HUES64 (cell line): ENCODE data around the gene USP7.
"Not testable (repeated sequence)": the region's sequence is repeated elsewhere in the genome, so short reads cannot be mapped to it uniquely, and the experiment has no call there.

Source experiments
- H3K27ac ChIP-seq: 2 replicates; pipeline ENCODE4 v1.7.0; 2013; ENCODE audit warnings: low read depth, low read length, inconsistent platforms
- H3K27me3 ChIP-seq: 2 replicates; pipeline ENCODE4 v1.6.1; 2013; ENCODE audit warnings: mild to moderate bottlenecking, low read length; ENCODE audit not compliant: insufficient read depth
- H3K36me3 ChIP-seq: 2 replicates; pipeline ENCODE4 v1.6.1; 2013; ENCODE audit warnings: mild to moderate bottlenecking, low read length; ENCODE audit not compliant: insufficient read depth
- H3K4me1 ChIP-seq: 2 replicates; pipeline ENCODE4 v1.6.1; 2013; ENCODE audit warnings: mild to moderate bottlenecking, low read length, moderate library complexity; ENCODE audit not compliant: insufficient read depth
- H3K4me3 ChIP-seq: 2 replicates; pipeline ENCODE4 v1.5.1; 2013; ENCODE audit warnings: mild to moderate bottlenecking, low read length, moderate library complexity
- H3K9ac ChIP-seq: 2 replicates; pipeline ENCODE4 v1.6.1; 2013; ENCODE audit warnings: mild to moderate bottlenecking, low read depth, low read length
- H3K9me3 ChIP-seq: 2 replicates; pipeline ENCODE4 v1.6.1; 2013; ENCODE audit warnings: low read depth, low read length; ENCODE audit not compliant: insufficient read depth
- WGBS: fragments of 150-250, 120-280 bp; methylation state at CpG from one replicate; pipeline ENCODE4 v1.1.7; 2013; ENCODE audit warnings: missing lambda C conversion rate; 5-methylcytosine and 5-hydroxymethylcytosine counted together

The USP7 gene

GRCh38 chr16:8885674-8886592 is 77.8 kb downstream of the USP7 start:
- H3K27me3 ChIP-seq: no peaks in the 10 kb centered on the region
- H3K4me3 ChIP-seq: no peak overlapping the region
- H3K9ac ChIP-seq: no peak overlapping the region
- WGBS: 42% methylated on average over 20 of the region's 20 CpGs
- H3K4me1 ChIP-seq: peaks cover 11% of the 10 kb centered on the region; the same call in 1 of the 2 replicates
- H3K9me3 ChIP-seq: no peaks in the 10 kb centered on the region
- H3K27ac ChIP-seq: no peak overlapping the region
- peaks cover 22% of the 10 kb centered on the region for H3K36me3 ChIP-seq

- Histone ChIP-seq H3K4me1 (peaks cover 18% of the 10 kb centered on the region; the same call in 1 of the 2 replicates), H3K27me3 (no peaks in the 10 kb centered on the region), H3K36me3 (peaks cover 5% of the 10 kb centered on the region; the same call in 1 of the 2 replicates), H3K9ac (no peak overlapping the region), H3K27ac (no peak overlapping the region), H3K4me3 (no peak overlapping the region), H3K9me3 (no peaks in the 10 kb centered on the region)
- WGBS: 93% methylated on average over 17 of the region's 17 CpGs
Measured at GRCh38 chr16:8882725-8883377, 80.9 kb downstream of the USP7 start.

GRCh38 chr16:8882041-8882617 is 81.6 kb downstream of the USP7 start, which contains the start of gene LITAFD:
Gene LITAFD (plus strand): TSS chr16:8882351. CDS start chr16:8884356, 2,005 bp downstream.
- Histone ChIP-seq H3K36me3 (peaks cover under 1% of the 10 kb centered on the region; the same call in 1 of the 2 replicates), H3K4me3 (no peak within 1 kb of the TSS), H3K9ac (no peak within 1 kb of the TSS), H3K4me1 (peaks cover 18% of the 10 kb centered on the region; the same call in 1 of the 2 replicates), H3K9me3 (no peaks in the 10 kb centered on the region), H3K27ac (no peak within 1 kb of the TSS), H3K27me3 (no peaks in the 10 kb centered on the region)
- WGBS: 90% methylated on average over 10 of the region's 10 CpGs

GRCh38 chr16:8880839-8881510 is 82.7 kb downstream of the USP7 start:
- Histone ChIP-seq H3K36me3 (no peaks in the 10 kb centered on the region), H3K9ac (no peak overlapping the region), H3K27me3 (no peaks in the 10 kb centered on the region), H3K9me3 (no peaks in the 10 kb centered on the region), H3K27ac (no peak overlapping the region), H3K4me3 (no peak overlapping the region), H3K4me1 (peaks cover 11% of the 10 kb centered on the region; the same call in 1 of the 2 replicates)
- WGBS: 94% methylated on average over 8 of the region's 8 CpGs

- WGBS: 70% methylated on average over 5 of the region's 6 CpGs
- H3K4me1 ChIP-seq: peaks cover 7% of the 10 kb centered on the region; the same call in 1 of the 2 replicates
- no peak overlapping the region for H3K27ac ChIP-seq
- no peaks in the 10 kb centered on the region for H3K36me3 ChIP-seq
- no peak overlapping the region for H3K4me3 ChIP-seq
- H3K9ac ChIP-seq: no peak overlapping the region
- H3K9me3 ChIP-seq: no peaks in the 10 kb centered on the region
- H3K27me3 ChIP-seq: no peaks in the 10 kb centered on the region
Measured at GRCh38 chr16:8878523-8878911, 85.2 kb downstream of the USP7 start.

- H3K27me3 ChIP-seq: no peaks in the 10 kb centered on the region
- no peaks in the 10 kb centered on the region for H3K9me3 ChIP-seq
- no peaks in the 10 kb centered on the region for H3K36me3 ChIP-seq
- no peak overlapping the region for H3K27ac ChIP-seq
- H3K4me1 ChIP-seq: peaks cover 7% of the 10 kb centered on the region; the same call in 1 of the 2 replicates
- H3K9ac ChIP-seq: no peak overlapping the region
- WGBS: 91% methylated on average over 7 of the region's 8 CpGs
- no peak overlapping the region for H3K4me3 ChIP-seq
Measured at GRCh38 chr16:8877894-8878522, 85.7 kb downstream of the USP7 start.

- 80% methylated on average over 7 of the region's 7 CpGs for WGBS
- H3K27me3 ChIP-seq, H3K4me1 ChIP-seq: not testable (repeated sequence)
Measured at GRCh38 chr16:8875317-8875716, 88.4 kb downstream of the USP7 start.

GRCh38 chr16:8874388-8874787 is 89.3 kb downstream of the USP7 start:
- 89% methylated on average over 6 of the region's 6 CpGs for WGBS
- H3K4me1 ChIP-seq: peaks cover 8% of the 10 kb centered on the region

More at GRCh38 chr16:8875317-8875716, 88.4 kb downstream of the USP7 start:
- H3K27ac ChIP-seq, H3K9ac ChIP-seq, H3K36me3 ChIP-seq, H3K4me3 ChIP-seq, H3K9me3 ChIP-seq: not testable (repeated sequence)

GRCh38 chr16:8873866-8874195 is 89.9 kb downstream of the USP7 start:
- not testable (repeated sequence) for H3K9ac ChIP-seq, H3K36me3 ChIP-seq, H3K4me3 ChIP-seq, H3K27me3 ChIP-seq, H3K27ac ChIP-seq, H3K9me3 ChIP-seq
- H3K4me1 ChIP-seq: peaks cover 11% of the 10 kb centered on the region
- 96% methylated on average over 7 of the region's 7 CpGs for WGBS

More at GRCh38 chr16:8874388-8874787, 89.3 kb downstream of the USP7 start:
- Histone ChIP-seq H3K36me3 (no peaks in the 10 kb centered on the region), H3K9me3 (no peaks in the 10 kb centered on the region), H3K27me3 (no peaks in the 10 kb centered on the region), H3K4me3 (no peak overlapping the region), H3K9ac (no peak overlapping the region), H3K27ac (no peak overlapping the region)

- Histone ChIP-seq H3K27ac (no peak overlapping the region), H3K9me3 (no peaks in the 10 kb centered on the region), H3K27me3 (no peaks in the 10 kb centered on the region), H3K9ac (no peak overlapping the region), H3K36me3 (no peaks in the 10 kb centered on the region), H3K4me3 (no peak overlapping the region), H3K4me1 (peaks cover 5% of the 10 kb centered on the region; the same call in 1 of the 2 replicates)
- WGBS: 89% methylated on average over 22 of the region's 22 CpGs
Measured at GRCh38 chr16:8872967-8873865, 90.5 kb downstream of the USP7 start.
